ENCODE measurements around the gene RFPL3. TPM values are rescaled to one million over a fixed set of nuclear protein-coding genes. Genes with fewer than 3 reads are reported as not detected.

RFPL3 gene
- total and polyA plus RNA-seq, 2 experiments from 2014 or later: not detected

- TF ChIP-seq EZH2phosphoT487 (IDR thresholded peaks at IDR 0.05; ENCODE audit: low read depth, severe bottlenecking, unreplicated experiment) (no peak), EZH2 (IDR thresholded peaks at IDR 0.05; ENCODE audit: borderline replicate concordance) (no peak), CTCF (IDR thresholded peaks at IDR 0.05; ENCODE audit: poor library complexity) (no peak)
- Histone ChIP-seq H3K36me3 (replicated peaks; ENCODE audit: insufficient read depth, low read depth) (no peaks in the 10 kb centered on the region), H4K20me1 (ENCODE audit: insufficient read depth, poor library complexity, severe bottlenecking) (no peaks in the 10 kb centered on the region), H3K27ac (no peak overlapping the region), H3K79me2 (no peaks in the 10 kb centered on the region), H3K4me3 (no peak overlapping the region), H3K9me2 (replicated peaks; ENCODE audit: insufficient read depth) (no peaks in the 10 kb centered on the region), H3K27me3 (no peaks in the 10 kb centered on the region), H2AFZ (no peak overlapping the region), H3K9me3 (ENCODE audit: low read depth) (no peaks in the 10 kb centered on the region), H3K4me2 (no peak overlapping the region), H3K4me1 (ENCODE audit: insufficient read depth) (no peaks in the 10 kb centered on the region)
- 0% methylated on average over 1 of the region's 1 CpG for WGBS (ENCODE audit: low lambda C conversion rate, missing lambda C conversion rate)
- DNase-seq (ENCODE audit: low spot score): no peak
Measured at GRCh38 chr22:32317524-32317923, 40.1 kb upstream of the RFPL3 start.

GRCh38 chr22:32318361-32318760 is 39.3 kb upstream of the RFPL3 start:
- Histone ChIP-seq H3K79me2 (no peaks in the 10 kb centered on the region), H3K9me3 (ENCODE audit: low read depth) (no peaks in the 10 kb centered on the region), H4K20me1 (ENCODE audit: insufficient read depth, poor library complexity, severe bottlenecking) (no peaks in the 10 kb centered on the region), H2AFZ (no peak overlapping the region), H3K4me2 (no peak overlapping the region), H3K27ac (no peak overlapping the region), H3K4me3 (no peak overlapping the region), H3K9me2 (replicated peaks; ENCODE audit: insufficient read depth) (no peaks in the 10 kb centered on the region), H3K4me1 (ENCODE audit: insufficient read depth) (no peaks in the 10 kb centered on the region), H3K27me3 (no peaks in the 10 kb centered on the region), H3K36me3 (replicated peaks; ENCODE audit: insufficient read depth, low read depth) (no peaks in the 10 kb centered on the region)
- 87% methylated on average over 1 of the region's 1 CpG for WGBS (ENCODE audit: low lambda C conversion rate, missing lambda C conversion rate)
- TF ChIP-seq EZH2 (IDR thresholded peaks at IDR 0.05; ENCODE audit: borderline replicate concordance): no peak
- TF ChIP-seq EZH2phosphoT487 (IDR thresholded peaks at IDR 0.05; ENCODE audit: low read depth, severe bottlenecking, unreplicated experiment): no peak
- no peak for TF ChIP-seq CTCF (IDR thresholded peaks at IDR 0.05; ENCODE audit: poor library complexity)
- DNase-seq (ENCODE audit: low spot score): no peak

- Histone ChIP-seq H3K9me2 (replicated peaks; ENCODE audit: insufficient read depth) (no peaks in the 10 kb centered on the region), H3K4me2 (no peak overlapping the region), H3K79me2 (no peaks in the 10 kb centered on the region), H3K27ac (no peak overlapping the region), H3K36me3 (replicated peaks; ENCODE audit: insufficient read depth, low read depth) (no peaks in the 10 kb centered on the region), H4K20me1 (ENCODE audit: insufficient read depth, poor library complexity, severe bottlenecking) (no peaks in the 10 kb centered on the region), H3K9me3 (ENCODE audit: low read depth) (no peaks in the 10 kb centered on the region), H3K4me1 (ENCODE audit: insufficient read depth) (no peaks in the 10 kb centered on the region), H3K27me3 (no peaks in the 10 kb centered on the region), H2AFZ (no peak overlapping the region), H3K4me3 (no peak overlapping the region)
- no peak for DNase-seq (ENCODE audit: low spot score)
- TF ChIP-seq CTCF (IDR thresholded peaks at IDR 0.05; ENCODE audit: poor library complexity) (no peak), EZH2phosphoT487 (IDR thresholded peaks at IDR 0.05; ENCODE audit: low read depth, severe bottlenecking, unreplicated experiment) (no peak), EZH2 (IDR thresholded peaks at IDR 0.05; ENCODE audit: borderline replicate concordance) (no peak)
- 64% methylated on average over 8 of the region's 8 CpGs for WGBS (ENCODE audit: low lambda C conversion rate, missing lambda C conversion rate)
Measured at GRCh38 chr22:32319861-32320406, 37.7 kb upstream of the RFPL3 start.
